Measurements from ENCODE around the gene KLF8. TPM values are rescaled to one million over a fixed set of nuclear protein-coding genes. Genes with fewer than 3 reads are reported as not detected.
"Not testable (repeated sequence)": the region's sequence is repeated elsewhere in the genome, so short reads cannot be mapped to it uniquely, and the experiment has no call there.

KLF8 gene
- polyA plus RNA-seq (2013, experiment 1 of 4) = 17.6 TPM
- polyA plus RNA-seq (2013, experiment 2 of 4) = 17.3 TPM
- polyA plus RNA-seq (2013, experiment 3 of 4) = 11.8 TPM
- 16.0 TPM for polyA plus RNA-seq (2013, experiment 4 of 4)

DNA sequence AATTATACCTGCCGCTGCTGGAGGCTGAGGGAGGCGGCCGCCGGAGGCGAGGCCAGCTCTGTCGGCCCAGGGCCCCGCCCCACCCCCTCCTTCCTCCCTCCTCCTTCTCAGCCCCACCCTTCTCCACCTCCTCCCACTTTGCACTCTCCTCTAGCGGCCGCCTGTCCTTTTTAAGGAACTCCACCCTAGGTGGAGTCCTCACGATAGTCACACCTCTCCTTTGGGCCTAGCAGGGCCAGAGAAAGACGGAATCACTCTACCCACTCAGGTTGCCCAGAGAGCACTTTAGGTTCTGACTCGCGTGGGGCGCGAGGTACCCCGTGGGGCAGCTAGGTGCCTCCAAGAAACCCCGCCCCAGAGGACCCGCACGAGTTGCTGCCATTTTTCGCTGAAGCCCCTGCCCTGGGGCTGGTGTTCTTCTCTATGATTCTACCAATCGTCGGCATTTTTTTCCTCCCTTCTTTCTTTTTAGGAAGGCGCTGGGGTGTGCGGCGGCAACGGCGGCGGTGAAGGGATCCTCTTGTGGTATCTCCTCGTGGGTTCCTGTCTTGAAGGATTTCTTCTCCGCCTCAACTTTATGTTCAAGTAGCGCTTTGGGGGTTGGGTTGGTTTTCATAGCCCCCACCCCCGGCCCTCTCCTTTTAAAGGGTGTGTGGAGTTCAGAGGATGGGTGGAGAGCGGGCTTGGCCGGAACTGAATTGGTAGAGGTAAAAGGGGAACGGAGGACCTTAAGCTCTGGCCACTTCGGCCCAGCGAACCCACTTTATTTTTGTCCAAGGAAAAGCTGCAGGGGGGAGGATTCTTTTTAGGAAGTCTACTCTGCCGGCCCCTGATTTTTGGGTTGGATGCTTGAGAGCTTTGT lies at the start of gene KLF8:
Gene KLF8 (plus strand): TSS at position 136 of the 862 bp plus-strand sequence. CDS start 979 bp downstream, outside the sequence.
- Histone ChIP-seq H3K4me1 (ENCODE audit: control insufficient read depth, insufficient read depth, low read length) (no peaks in the 10 kb centered on the region), H3K27ac (ENCODE audit: insufficient read depth, low read depth, low read length, poor library complexity, severe bottlenecking) (no peak within 1 kb of the TSS), H3K9me3 (ENCODE audit: control insufficient read depth, low read length) (no peaks in the 10 kb centered on the region), H3K36me3 (ENCODE audit: control insufficient read depth, insufficient read depth, low read length) (no peaks in the 10 kb centered on the region), H3K27me3 (ENCODE audit: control insufficient read depth, insufficient read depth, low read length, poor library complexity, severe bottlenecking) (no peaks in the 10 kb centered on the region), H3K4me3 (ENCODE audit: insufficient read depth, low read depth, low read length) (peak within 1 kb of the TSS; percentile 54)
- 0% methylated on average over 34 to 37 of the region's 38 CpGs for WGBS, 2 experiments

- H3K27me3 ChIP-seq (ENCODE audit: control insufficient read depth, insufficient read depth, low read length, poor library complexity, severe bottlenecking); H3K36me3 ChIP-seq (ENCODE audit: control insufficient read depth, insufficient read depth, low read length); H3K9me3 ChIP-seq (ENCODE audit: control insufficient read depth, low read length); H3K27ac ChIP-seq (ENCODE audit: insufficient read depth, low read depth, low read length, poor library complexity, severe bottlenecking); H3K4me3 ChIP-seq (ENCODE audit: insufficient read depth, low read depth, low read length); H3K4me1 ChIP-seq (ENCODE audit: control insufficient read depth, insufficient read depth, low read length): not testable (repeated sequence)
- WGBS, 2 experiments = 91 to 94% methylated on average over 2 of the region's 2 CpGs
These were observed 25.2 kb upstream of the KLF8 start for GRCh38 chrX:56206945-56207344.

DNA sequence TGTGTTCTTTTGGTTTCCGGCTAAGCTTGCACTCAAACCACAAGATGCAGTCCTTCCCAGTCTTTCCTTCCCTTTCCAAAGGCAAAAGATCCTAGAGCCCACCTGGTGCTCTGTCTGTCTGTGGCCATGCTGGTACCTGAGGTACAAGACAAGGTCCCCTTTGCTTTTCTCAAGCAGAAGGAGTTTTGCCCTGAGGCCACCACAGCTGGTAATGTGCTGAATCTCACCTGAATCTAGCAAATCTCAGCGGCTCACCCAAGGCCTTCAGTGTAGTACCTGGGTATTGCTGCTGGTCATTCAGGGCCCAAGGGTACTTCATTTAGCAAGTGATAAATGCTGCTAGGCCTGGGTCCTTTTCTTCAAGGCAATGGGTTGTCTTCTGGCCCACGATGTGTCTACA lies 20.5 kb upstream of the KLF8 start:
- Histone ChIP-seq H3K27ac (ENCODE audit: insufficient read depth, low read depth, low read length, poor library complexity, severe bottlenecking) (no peak overlapping the region), H3K4me3 (ENCODE audit: insufficient read depth, low read depth, low read length) (no peak overlapping the region), H3K4me1 (ENCODE audit: control insufficient read depth, insufficient read depth, low read length) (no peaks in the 10 kb centered on the region), H3K27me3 (ENCODE audit: control insufficient read depth, insufficient read depth, low read length, poor library complexity, severe bottlenecking) (no peaks in the 10 kb centered on the region), H3K9me3 (ENCODE audit: control insufficient read depth, low read length) (no peaks in the 10 kb centered on the region), H3K36me3 (ENCODE audit: control insufficient read depth, insufficient read depth, low read length) (no peaks in the 10 kb centered on the region)
- WGBS, 2 experiments = 90 to 93% methylated on average over 3 of the region's 3 CpGs

DNA sequence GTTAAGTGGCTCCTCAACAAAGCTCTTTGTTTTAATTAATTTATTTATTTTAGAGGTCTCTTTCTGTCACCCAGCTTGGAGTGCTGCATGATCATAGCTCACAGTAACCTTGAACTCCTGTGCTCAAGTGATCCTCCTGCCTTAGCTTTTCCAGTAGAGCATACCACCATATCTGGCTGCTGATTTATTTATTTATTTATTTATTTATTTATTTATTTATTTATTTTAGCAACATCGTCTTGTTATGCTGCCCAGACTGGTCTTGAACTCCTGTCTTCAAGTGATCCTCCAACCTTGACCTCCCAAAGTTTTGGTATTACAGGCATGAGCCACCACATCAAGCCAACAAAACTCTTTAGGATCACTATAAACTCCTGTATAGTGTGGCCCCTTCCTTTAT lies 15.8 kb upstream of the KLF8 start:
- Histone ChIP-seq H3K36me3 (ENCODE audit: control insufficient read depth, insufficient read depth, low read length) (no peaks in the 10 kb centered on the region), H3K27ac (ENCODE audit: insufficient read depth, low read depth, low read length, poor library complexity, severe bottlenecking) (no peak overlapping the region), H3K4me1 (ENCODE audit: control insufficient read depth, insufficient read depth, low read length) (no peaks in the 10 kb centered on the region), H3K27me3 (ENCODE audit: control insufficient read depth, insufficient read depth, low read length, poor library complexity, severe bottlenecking) (no peaks in the 10 kb centered on the region), H3K9me3 (ENCODE audit: control insufficient read depth, low read length) (no peaks in the 10 kb centered on the region), H3K4me3 (ENCODE audit: insufficient read depth, low read depth, low read length) (no peak overlapping the region)
- WGBS, 2 experiments = 83 to 86% methylated on average over 1 of the region's 1 CpG

GRCh38 chrX:56219700-56220099 lies 12.5 kb upstream of the KLF8 start:
- no peaks in the 10 kb centered on the region for H3K27me3 ChIP-seq (ENCODE audit: control insufficient read depth, insufficient read depth, low read length, poor library complexity, severe bottlenecking)
- no peak overlapping the region for H3K27ac ChIP-seq (ENCODE audit: insufficient read depth, low read depth, low read length, poor library complexity, severe bottlenecking)
- H3K4me1 ChIP-seq (ENCODE audit: control insufficient read depth, insufficient read depth, low read length) = no peaks in the 10 kb centered on the region
- no peaks in the 10 kb centered on the region for H3K9me3 ChIP-seq (ENCODE audit: control insufficient read depth, low read length)
- WGBS, 2 experiments = 67 to 86% methylated on average over 3 of the region's 4 CpGs
- no peaks in the 10 kb centered on the region for H3K36me3 ChIP-seq (ENCODE audit: control insufficient read depth, insufficient read depth, low read length)
- no peak overlapping the region for H3K4me3 ChIP-seq (ENCODE audit: insufficient read depth, low read depth, low read length)

DNA sequence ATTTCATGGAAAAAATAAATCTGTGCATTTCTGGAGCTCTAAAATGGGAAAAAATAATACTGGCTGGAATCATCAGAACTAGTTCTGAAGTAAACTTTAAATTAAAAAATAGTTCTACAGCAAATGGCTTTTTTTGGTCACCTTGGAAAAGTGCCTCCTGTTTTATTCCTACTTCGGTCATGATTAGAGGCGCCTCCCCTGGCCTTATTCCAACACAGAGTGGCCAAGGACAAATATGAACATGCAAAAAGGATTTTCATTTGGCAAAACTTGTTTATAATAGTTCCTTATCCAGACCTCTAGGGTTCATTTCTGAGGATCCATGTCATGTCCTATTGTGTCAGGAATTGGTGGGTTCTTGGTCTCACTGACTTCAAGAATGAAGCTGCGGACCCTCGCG lies 11.1 kb upstream of the KLF8 start:
- Histone ChIP-seq H3K4me1 (ENCODE audit: control insufficient read depth, insufficient read depth, low read length) (no peaks in the 10 kb centered on the region), H3K27me3 (ENCODE audit: control insufficient read depth, insufficient read depth, low read length, poor library complexity, severe bottlenecking) (no peaks in the 10 kb centered on the region), H3K9me3 (ENCODE audit: control insufficient read depth, low read length) (no peaks in the 10 kb centered on the region), H3K36me3 (ENCODE audit: control insufficient read depth, insufficient read depth, low read length) (no peaks in the 10 kb centered on the region), H3K4me3 (ENCODE audit: insufficient read depth, low read depth, low read length) (no peak overlapping the region), H3K27ac (ENCODE audit: insufficient read depth, low read depth, low read length, poor library complexity, severe bottlenecking) (no peak overlapping the region)
- WGBS, 2 experiments = 94 to 97% methylated on average over 5 of the region's 5 CpGs

DNA sequence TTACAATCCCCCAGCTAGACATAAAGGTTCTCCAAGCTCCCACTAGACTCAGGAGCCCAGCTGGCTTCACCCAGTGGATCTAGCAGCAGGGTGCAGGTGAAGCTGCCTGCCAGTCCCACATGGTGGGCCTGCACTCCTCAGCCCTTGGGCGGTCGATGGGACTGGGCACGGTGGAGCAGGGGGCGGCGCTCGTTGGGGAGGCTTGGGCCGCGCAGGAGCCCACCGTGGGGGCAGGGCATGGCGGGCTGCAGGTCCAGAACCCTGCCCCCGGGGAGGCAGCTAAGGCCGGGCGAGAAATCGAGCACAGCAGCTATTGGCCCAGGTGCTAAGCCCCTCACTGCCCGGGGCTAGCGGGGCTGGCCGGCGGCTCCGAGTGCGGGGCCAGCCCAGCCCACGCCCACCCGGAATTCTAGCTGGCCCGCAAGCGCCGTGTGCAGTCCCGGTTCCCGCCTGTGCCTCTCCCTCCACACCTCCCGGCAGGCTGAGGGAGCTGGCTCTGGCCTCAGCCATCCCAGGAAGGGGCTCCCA lies 9.6 kb upstream of the KLF8 start:
- no peaks in the 10 kb centered on the region for H3K4me1 ChIP-seq (ENCODE audit: control insufficient read depth, insufficient read depth, low read length)
- no peaks in the 10 kb centered on the region for H3K36me3 ChIP-seq (ENCODE audit: control insufficient read depth, insufficient read depth, low read length)
- WGBS, 2 experiments = 91 to 92% methylated on average over 28 of the region's 28 CpGs
- H3K27me3 ChIP-seq (ENCODE audit: control insufficient read depth, insufficient read depth, low read length, poor library complexity, severe bottlenecking) = no peaks in the 10 kb centered on the region
- no peaks in the 10 kb centered on the region for H3K9me3 ChIP-seq (ENCODE audit: control insufficient read depth, low read length)
- no peak overlapping the region for H3K4me3 ChIP-seq (ENCODE audit: insufficient read depth, low read depth, low read length)
- H3K27ac ChIP-seq (ENCODE audit: insufficient read depth, low read depth, low read length, poor library complexity, severe bottlenecking) = no peak overlapping the region

GRCh38 chrX:56226980-56227379 lies 5.2 kb upstream of the KLF8 start:
- no peaks in the 10 kb centered on the region for H3K4me1 ChIP-seq (ENCODE audit: control insufficient read depth, insufficient read depth, low read length)
- no peaks in the 10 kb centered on the region for H3K36me3 ChIP-seq (ENCODE audit: control insufficient read depth, insufficient read depth, low read length)
- no CpG with 5 or more reads among the region's 1 CpG for WGBS, 2 experiments
- no peaks in the 10 kb centered on the region for H3K9me3 ChIP-seq (ENCODE audit: control insufficient read depth, low read length)
- H3K4me3 ChIP-seq (ENCODE audit: insufficient read depth, low read depth, low read length) = no peak overlapping the region
- H3K27ac ChIP-seq (ENCODE audit: insufficient read depth, low read depth, low read length, poor library complexity, severe bottlenecking) = no peak overlapping the region
- no peaks in the 10 kb centered on the region for H3K27me3 ChIP-seq (ENCODE audit: control insufficient read depth, insufficient read depth, low read length, poor library complexity, severe bottlenecking)

DNA sequence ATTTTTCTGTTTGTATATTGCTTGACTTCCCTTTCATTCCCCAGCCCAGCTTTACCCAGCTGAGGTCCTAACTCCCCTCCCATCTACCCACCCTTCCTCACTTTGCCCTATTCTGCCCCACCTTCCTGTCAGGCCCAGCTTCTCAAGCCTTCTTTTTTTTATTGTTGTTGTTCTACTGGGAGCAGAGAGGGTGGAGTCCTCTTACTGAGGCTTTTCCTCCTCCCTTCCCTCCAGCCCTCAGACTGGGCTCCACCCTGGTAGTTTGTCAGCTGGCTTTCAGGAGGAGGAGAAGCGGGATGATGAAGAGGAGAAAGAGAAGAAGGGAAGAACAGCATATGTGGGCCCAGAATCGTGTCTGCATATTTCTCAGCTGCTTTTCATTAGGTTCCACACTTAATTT lies 3.2 kb upstream of the KLF8 start:
- no peak overlapping the region for H3K27ac ChIP-seq (ENCODE audit: insufficient read depth, low read depth, low read length, poor library complexity, severe bottlenecking)
- H3K27me3 ChIP-seq (ENCODE audit: control insufficient read depth, insufficient read depth, low read length, poor library complexity, severe bottlenecking) = no peaks in the 10 kb centered on the region
- no peaks in the 10 kb centered on the region for H3K9me3 ChIP-seq (ENCODE audit: control insufficient read depth, low read length)
- no peaks in the 10 kb centered on the region for H3K4me1 ChIP-seq (ENCODE audit: control insufficient read depth, insufficient read depth, low read length)
- H3K36me3 ChIP-seq (ENCODE audit: control insufficient read depth, insufficient read depth, low read length) = no peaks in the 10 kb centered on the region
- no peak overlapping the region for H3K4me3 ChIP-seq (ENCODE audit: insufficient read depth, low read depth, low read length)
- no CpG with 5 or more reads among the region's 2 CpGs for WGBS, 2 experiments

DNA sequence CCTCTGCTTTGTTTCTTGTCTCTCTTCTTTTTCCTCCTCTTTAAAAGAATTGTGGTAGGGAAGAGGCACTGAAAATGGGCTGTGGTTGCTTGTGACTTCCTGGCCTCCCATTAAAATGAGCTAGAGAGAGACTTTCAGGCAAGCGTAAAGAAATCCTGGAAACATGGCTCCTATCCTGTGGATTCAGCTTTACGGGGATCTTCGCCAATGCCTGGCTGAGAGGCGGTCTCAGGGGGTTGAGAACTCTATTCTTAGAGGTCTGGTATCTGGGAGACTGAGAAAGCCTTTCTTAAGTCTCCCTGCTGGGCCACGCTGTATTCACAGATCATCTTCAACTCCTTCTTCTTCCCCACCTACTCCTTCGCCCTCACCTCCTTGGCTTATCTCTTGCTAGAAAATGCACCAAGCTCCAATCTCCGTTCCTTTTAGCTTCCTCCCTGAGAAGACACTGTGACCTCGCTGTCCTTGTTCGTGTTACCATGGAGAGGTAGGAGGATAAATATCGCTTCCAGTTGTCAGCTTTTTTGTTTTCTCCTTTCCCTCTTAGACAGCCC lies 542 bp upstream of the KLF8 start:
- no peaks in the 10 kb centered on the region for H3K27me3 ChIP-seq (ENCODE audit: control insufficient read depth, insufficient read depth, low read length, poor library complexity, severe bottlenecking)
- no peak overlapping the region for H3K27ac ChIP-seq (ENCODE audit: insufficient read depth, low read depth, low read length, poor library complexity, severe bottlenecking)
- peak overlapping the region; percentile 54 for H3K4me3 ChIP-seq (ENCODE audit: insufficient read depth, low read depth, low read length)
- 2 to 6% methylated on average over 6 to 10 of the region's 10 CpGs for WGBS, 2 experiments
- no peaks in the 10 kb centered on the region for H3K36me3 ChIP-seq (ENCODE audit: control insufficient read depth, insufficient read depth, low read length)
- no peaks in the 10 kb centered on the region for H3K4me1 ChIP-seq (ENCODE audit: control insufficient read depth, insufficient read depth, low read length)
- no peaks in the 10 kb centered on the region for H3K9me3 ChIP-seq (ENCODE audit: control insufficient read depth, low read length)

All from ectodermal cell (in vitro differentiated cells).